ENCODE measurements around the gene MYL7. TPM values are rescaled to one million over a fixed set of nuclear protein-coding genes. Genes with fewer than 3 reads are reported as not detected.

Gene MYL7
- total RNA-seq, 1 donor: 0.43 TPM

DNA sequence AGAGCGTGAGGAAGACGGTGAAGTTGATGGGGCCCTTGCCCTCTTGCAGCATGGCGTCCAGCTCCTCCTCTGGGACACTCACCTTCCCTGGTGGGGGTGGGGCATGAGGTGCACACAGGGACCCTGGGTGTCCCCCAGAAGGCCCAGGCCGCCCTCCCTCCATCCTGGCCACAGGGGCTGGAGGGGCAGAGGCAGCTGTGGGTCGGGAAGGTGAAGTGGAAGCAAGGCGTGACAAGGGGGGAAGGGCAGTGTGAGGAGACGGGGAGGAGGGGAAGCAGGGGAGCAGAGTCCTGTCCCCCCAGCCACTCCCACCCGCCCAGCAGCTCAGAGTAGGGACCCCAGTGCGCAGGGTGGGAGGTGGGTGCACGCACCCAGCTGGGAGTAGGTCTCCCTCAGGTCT, 791 bp downstream of the MYL7 start:
- TF ChIP-seq, protein P1, sequence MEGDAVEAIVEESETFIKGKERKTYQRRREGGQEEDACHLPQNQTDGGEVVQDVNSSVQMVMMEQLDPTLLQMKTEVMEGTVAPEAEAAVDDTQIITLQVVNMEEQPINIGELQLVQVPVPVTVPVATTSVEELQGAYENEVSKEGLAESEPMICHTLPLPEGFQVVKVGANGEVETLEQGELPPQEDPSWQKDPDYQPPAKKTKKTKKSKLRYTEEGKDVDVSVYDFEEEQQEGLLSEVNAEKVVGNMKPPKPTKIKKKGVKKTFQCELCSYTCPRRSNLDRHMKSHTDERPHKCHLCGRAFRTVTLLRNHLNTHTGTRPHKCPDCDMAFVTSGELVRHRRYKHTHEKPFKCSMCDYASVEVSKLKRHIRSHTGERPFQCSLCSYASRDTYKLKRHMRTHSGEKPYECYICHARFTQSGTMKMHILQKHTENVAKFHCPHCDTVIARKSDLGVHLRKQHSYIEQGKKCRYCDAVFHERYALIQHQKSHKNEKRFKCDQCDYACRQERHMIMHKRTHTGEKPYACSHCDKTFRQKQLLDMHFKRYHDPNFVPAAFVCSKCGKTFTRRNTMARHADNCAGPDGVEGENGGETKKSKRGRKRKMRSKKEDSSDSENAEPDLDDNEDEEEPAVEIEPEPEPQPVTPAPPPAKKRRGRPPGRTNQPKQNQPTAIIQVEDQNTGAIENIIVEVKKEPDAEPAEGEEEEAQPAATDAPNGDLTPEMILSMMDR (IDR thresholded peaks at IDR 0.05; ENCODE audit: insufficient read depth, low read depth, low read length): no peak
- H3K4me3 ChIP-seq (ENCODE audit: low read depth, low read length): no peak overlapping the region
- DNase-seq (ENCODE audit: low read depth): no peak

DNA sequence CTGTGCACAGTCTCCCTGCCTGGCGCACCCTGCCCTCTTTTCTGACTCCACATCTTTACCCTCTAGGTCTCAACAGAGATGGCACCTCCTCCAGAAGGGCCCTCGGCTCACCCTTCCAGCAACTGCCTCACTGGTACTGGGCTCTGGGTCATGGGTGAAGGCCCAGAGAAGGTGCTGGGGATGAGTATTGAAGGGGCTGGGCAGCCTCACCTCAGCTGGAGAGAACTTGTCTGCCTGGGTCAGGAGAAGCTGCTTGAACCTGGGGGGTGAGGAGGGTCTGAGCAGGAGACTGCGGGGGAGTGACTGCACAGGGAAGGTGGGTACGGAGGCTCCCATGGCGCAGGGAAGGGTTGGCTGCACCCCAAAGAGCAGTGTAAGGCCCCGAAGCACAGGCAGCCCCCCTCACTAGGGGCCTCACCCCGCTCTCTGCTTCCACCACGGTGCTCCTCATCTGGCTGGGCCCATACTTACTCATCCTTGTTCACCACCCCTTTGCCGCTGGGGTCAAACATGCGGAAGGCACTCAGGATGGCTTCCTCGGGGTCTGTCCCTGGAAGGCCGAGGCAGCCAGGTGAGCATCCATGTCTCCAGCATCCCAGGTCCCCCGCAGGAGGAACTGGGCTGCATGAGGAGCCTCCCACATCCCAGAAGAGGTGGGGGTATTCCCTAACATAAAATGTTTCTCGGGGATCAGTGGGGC, 1.7 kb downstream of the MYL7 start:
- no peak for DNase-seq (ENCODE audit: low read depth)

DNA sequence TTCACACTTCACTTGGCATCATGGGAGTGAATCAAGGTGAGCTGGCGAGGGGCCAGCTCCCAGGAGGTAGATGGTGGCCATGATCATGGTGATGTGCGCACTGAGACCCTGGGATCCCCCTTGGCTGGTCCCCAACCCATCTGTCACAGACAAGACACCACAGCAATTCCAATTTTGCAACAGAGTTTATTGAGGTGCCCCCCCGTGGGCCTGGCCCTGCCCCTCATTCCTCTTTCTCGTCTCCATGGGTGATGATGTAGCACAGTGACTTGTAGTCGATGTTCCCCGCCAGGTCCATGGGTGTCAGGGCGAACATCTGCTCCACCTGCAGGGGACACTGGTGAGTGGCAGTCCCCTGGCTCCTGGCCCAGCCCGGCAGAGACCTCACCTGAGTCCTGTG, 2.4 kb downstream of the MYL7 start:
- no peak overlapping the region for H3K4me3 ChIP-seq (ENCODE audit: low read depth, low read length)
- TF ChIP-seq, protein P1 (IDR thresholded peaks at IDR 0.05; ENCODE audit: insufficient read depth, low read depth, low read length): no peak
- DNase-seq (ENCODE audit: low read depth): no peak

More for the DNA sequence above, 1.7 kb downstream of the MYL7 start:
- TF ChIP-seq, protein P1 (IDR thresholded peaks at IDR 0.05; ENCODE audit: insufficient read depth, low read depth, low read length): no peak
- H3K4me3 ChIP-seq (ENCODE audit: low read depth, low read length): no peak overlapping the region

DNA sequence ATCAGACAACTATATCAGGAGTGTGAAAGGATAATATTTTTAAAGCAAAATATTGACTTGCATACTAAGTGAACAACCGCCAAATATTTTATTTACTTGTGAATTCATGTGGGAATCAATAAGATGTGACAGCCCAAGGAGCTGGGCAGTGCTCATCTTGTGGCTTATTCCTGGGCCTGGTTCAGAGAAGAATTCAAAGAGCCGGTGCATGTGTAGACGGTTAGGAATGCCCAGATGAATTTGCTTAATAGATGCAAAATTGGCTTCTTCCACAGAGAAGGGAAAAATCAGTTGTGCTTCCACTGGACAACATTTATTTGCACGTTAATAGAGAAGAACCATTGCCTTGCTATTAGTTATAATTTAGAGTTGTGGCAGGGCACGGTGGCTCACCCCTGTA, 4.4 kb downstream of the MYL7 start:
- TF ChIP-seq, protein P1 (IDR thresholded peaks at IDR 0.05; ENCODE audit: insufficient read depth, low read depth, low read length): no peak
- no peak overlapping the region for H3K4me3 ChIP-seq (ENCODE audit: low read depth, low read length)
- no peak for DNase-seq (ENCODE audit: low read depth)

DNA sequence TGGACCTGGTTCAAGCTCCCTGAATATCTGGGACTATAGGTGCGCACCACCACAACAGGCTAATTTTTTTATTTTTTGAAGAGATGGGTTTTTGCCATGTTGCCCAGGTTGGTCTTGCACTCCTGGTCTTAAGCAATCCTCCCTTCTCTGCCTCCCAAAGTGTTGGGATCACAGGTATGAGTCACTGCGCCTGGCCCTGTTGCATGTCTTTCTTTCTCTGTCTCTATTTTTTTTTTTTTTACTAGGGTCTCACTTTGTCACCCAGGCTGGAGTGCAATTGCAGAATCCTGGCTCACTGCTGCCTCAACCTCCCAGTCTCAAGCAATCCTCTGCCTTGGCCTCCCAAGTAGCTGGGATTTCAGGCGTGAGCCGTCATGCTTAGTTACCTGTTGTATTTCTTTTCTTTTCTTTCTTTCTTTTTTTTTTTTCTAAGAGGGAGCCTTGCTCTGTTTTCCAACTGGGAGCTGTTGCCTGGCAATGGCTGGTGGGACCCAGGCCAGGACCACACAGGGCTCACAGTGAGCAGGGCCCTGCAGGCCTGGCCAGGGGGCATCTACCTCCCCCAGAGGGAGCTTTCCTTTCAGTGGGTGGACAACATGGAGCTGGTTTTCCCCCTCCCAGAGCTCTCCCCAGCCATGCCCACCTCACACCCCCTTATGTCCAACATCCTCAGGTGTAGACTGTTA, 6.0 kb downstream of the MYL7 start:
- no peak overlapping the region for H3K4me3 ChIP-seq (ENCODE audit: low read depth, low read length)
- no peak for DNase-seq (ENCODE audit: low read depth)
- TF ChIP-seq, protein P1 (IDR thresholded peaks at IDR 0.05; ENCODE audit: insufficient read depth, low read depth, low read length): no peak

DNA sequence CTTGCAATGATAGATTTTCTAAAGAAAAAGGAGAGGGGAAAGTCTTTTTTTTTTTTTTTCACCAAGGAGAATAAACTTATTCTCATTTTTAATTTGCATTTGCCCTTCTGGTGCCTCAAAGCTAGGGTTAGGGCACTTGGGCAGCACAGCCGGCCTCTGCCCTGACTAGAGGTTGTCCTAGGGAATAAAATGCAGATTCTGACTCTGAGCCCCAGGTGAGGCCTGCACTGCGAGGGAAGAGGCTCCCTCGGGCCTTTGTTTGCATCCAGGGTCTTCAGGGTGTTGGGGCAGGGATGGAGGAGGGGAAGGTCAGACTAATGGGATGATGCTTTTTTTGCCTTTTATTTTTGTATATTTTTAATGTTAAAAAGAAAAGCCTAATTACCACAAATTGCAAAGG, 7.8 kb downstream of the MYL7 start:
- TF ChIP-seq, protein P1 (IDR thresholded peaks at IDR 0.05; ENCODE audit: insufficient read depth, low read depth, low read length): no peak
- DNase-seq (ENCODE audit: low read depth): no peak
- no peak overlapping the region for H3K4me3 ChIP-seq (ENCODE audit: low read depth, low read length)

Data from fibroblast of villous mesenchyme (primary cell).